Kidney glomerular epithelial cell (primary cell): ENCODE measurements around the gene TMEM132D.

Experiments
- DNase-seq: peaks from one replicate; lab custom pipeline; 2025; lab: John Stamatoyannopoulos, UW

The TMEM132D gene

DNA sequence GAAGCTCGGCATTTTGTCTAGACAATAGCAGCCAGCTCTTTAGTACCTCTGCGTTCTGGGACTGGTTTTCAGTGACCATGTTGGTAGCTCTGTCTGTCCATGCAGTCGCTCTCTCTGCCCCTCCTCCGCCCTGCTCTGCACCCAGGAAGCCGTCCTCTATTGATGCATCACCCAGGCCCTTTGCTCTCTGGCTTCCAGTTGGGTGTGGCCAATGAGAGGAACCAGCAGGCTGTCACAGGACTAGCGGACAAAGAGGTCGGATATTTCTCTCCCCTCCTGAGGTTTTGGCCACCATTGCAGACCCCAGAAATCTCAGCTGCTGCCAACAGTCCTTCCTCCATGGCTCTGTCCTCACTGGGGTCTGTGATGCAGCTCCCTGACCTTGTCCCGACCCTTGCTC is 180.6 kb downstream of the TMEM132D start:
- DNase-seq = no peak

DNA sequence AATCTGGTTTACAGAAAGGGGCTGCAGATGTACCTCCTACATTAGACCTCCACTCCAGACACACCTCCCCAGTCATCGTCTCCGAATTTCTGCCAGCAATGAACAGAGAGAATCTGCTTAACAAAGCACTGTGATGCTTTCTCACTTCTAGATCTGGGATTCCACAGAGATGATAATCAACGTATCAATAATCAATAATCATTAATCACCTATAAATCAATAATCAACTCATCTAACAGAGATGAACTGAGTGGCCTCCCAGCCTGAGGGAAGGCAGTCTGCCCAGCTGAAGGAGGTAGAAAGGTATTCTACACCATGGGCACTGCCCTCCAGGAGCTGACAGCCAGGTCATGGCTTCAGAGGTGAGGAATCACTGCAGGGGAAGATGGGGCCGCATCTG is 183.2 kb downstream of the TMEM132D start:
- DNase-seq = no peak

DNA sequence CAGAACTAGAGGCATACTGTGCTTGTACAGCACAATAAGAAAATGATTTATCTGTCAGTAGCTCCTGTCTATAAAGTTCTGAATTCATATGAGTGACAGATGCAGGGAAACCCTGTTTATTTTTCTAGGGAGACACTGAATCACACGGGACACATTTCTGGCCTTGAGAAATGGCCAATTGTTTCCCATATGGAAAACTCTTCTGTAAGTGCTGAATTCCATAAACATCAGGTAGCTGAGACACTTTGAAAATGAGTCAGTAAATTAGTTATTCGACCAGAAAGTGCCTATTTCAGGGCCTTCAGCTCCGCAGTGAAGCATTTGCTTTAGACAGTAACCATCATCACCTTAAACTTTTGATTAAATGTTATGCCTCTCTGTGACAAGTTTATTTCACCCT is 184.4 kb downstream of the TMEM132D start:
- peak; percentile 12 for DNase-seq

DNA sequence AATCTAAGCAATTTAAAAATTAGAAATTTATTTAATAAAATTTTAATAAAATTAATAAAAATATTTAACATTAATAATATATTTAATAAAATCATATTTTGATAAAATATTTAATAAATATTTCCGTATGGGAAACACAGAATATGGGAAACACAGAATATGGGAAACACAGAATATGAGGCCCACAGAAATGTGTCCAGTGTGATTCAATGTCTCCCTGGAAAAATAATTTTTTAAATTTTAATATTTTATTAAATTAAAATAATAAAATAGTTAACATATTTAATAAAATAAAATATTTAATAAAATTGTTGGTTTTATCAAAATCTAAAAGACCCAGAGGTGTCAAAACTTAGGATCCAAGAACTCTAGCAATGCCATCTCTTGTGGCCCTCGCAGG is 186.4 kb downstream of the TMEM132D start:
- no peak for DNase-seq

DNA sequence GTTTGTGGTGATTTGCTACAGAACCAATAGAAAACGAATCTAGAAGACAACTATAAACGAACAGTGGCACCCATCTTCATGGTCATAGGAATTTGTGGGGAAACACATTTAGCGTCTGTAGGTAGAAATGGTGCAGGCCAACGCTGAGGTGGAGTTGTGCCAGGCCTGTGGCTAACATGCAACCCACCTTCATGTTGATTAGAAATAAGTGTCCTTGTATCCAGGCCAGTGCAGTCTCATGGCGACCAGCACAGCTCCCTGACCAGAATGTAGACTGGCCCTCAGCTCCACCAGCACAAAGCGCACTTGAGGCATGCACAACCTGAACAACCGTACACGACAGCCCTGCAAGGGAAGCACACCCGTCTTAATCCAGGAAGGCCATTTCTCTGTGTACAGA is 187.0 kb downstream of the TMEM132D start:
- DNase-seq = no peak

DNA sequence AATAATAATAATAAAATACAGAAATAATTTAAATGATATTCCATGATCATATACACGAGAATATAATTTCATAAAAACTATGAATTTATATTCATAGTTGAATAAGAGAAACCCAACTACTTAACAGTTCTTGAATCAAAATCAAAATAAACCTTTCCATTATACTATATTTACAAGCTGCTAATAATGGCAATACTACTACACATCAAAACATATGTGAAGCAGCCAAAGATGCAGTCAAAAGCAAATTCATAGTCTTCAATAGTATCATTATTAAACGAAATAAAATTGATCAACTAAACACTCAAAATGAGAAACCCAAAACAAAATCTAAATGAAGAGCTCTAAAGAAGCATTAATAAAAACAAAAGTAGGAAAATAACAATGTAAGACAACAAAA is 197.1 kb downstream of the TMEM132D start:
- DNase-seq = no peak

DNA sequence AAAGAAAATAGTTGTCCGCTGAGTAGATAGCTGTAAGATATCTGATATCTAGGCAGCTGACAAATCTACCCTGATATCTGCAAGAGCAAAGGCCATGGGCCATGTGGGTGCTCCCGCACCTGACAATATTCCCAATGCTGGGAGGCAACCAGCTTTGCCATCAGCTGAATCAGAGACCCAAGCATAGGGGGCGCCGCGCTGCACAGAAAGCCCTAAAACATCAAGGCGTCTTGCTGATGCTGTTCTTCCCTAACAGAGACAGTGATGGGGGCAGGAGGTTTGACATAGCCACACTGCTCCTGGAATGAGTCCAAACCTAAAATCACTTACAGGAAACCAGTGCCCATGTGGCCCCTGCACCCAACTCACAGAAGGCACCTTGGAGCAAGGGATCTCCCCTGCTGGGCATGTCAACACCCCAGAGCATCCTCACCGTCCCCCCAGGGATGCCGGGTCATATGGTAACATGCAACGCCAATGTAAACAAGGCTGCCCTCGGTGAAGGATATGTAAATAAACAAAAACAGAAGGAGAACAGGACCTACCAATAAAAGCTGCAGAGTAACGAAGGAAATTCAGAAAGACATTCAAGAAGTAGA is 199.5 kb downstream of the TMEM132D start:
- no peak for DNase-seq

DNA sequence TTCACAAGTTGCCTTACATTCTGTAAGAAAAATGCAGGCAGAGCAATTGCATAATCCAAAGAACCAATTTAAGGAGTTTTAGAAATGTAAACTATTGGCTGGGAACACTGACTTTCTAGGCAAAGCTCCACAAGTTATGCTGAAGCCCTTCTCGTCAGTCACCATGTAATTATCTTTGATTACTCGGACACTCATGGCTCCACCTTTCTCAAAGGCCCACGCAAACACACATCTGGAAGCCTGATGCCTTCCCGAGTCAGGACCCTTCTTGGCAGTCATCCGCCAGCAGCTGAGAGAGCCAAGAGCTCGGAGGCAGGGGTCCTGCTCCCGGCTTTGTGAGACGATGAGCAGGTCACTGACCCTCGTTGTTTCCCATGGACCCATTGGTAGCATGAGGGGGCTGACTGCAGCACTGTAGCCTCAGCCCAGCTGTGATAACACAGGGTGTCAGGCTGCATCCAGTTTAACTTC is 202.2 kb downstream of the TMEM132D start:
- no peak for DNase-seq

DNA sequence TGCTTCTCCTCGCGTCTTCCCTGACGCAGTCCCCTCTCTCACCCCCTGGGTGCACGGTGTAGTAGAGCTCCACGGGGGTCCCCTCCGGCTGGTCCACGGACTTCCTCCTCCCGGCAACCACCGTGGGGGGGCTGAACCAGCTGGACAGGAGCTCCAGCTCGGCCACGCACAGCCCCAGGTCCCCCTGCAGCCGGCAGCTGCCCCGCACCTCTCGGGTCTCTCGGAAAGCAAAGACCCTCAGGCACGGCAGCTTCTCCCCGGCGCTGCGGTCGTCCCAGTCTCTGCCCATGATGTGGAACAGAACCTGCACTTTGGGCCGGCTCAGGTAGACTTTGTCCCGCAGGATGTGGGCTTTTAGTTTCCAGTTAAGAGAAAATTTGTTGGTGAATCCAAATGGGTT is 203.8 kb downstream of the TMEM132D start:
- no peak for DNase-seq

DNA sequence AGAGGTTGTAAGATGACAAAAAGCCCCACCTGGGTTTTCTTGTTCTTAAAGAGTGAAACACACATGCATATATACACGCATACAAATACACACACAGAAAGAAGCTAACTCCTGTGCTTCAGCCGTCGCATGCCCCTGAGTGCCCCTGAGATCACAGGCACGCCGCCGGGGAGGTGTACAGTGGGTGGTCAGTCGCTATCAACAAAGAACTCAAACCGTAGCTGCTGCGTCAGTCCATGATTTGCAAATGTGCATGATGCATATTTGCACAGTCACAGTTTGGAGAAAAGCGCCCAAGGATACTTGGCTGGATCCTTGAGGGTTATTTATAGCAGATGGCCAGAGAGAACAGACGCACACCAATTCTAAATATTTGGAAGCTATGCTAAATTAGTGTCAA is 206.9 kb downstream of the TMEM132D start:
- no peak for DNase-seq

DNA sequence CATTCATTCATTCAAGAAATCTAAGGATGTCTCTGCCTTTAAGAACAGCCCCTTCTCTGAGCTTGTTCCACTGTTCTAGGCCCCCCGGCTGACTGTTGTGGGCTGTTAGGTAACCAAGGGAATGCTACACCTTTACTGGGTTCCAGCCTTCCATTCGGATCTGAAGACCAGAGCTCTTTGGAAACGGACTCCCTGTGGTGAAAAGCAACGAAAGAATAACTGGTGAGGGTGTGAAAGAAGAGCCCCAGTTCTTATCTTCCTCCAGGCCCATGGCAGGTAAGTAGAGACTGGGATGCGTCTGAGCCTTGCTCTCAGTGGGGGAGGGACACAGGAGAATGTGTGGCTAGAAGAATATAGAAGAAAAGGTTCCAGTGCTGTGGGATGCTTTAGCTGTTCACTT is 207.4 kb downstream of the TMEM132D start:
- DNase-seq = no peak

DNA sequence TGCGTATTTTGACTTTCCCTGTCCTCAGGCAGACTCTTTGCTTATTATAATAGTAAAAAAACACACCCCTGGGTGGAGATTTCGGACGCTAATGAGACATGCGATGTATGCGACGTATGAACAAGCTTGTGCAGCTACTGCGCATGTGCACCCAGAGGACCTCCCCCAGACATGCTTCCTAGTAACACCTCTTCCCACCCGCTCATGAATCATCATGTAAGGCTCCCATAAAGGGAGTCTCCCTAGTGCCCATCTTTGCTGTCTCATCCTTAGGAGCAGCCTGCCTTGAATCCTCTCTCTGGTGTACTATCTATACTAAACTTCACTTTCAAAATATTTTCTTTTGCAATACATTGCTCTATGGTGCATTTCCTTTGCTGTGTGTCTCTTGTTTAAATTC is 210.1 kb downstream of the TMEM132D start:
- no peak for DNase-seq

DNA sequence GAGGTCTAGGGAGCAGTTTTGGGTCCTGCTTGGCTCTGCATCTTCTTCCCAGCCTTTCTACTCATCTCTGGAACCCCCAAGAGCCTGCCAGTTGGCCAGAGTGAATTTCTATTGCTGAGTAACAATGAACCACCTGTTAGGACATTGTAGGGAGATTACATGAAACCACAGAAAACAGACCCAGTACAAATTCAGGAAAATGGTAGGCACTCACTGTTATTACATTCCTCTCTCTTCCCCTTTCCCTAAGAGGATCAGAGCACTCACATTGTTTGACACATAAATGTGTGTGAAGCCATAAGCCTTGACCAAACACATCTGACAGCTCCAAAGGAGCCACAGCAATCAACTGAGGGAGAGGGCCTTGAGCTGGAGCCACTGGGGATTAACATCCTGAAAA is 216.1 kb downstream of the TMEM132D start:
- DNase-seq = no peak

DNA sequence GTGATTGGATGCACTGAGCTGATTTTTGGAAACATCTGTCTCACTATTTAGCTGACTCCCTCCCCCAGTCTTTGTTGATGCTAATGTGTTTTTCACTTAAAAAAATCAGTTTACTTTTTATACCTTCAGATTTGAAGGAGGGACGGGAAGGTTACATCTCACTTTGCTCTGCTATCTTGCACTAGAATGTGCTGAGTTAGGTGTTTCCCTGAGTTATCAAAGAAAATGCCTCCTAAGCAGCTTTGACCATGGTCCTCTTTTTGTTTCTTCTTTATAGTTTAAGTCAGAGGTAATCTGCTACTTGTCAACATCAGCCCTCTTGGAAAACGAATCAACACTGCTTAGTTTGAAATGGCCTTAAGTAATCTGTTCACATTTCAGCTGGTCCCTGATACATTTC is 222.0 kb downstream of the TMEM132D start:
- DNase-seq = no peak

DNA sequence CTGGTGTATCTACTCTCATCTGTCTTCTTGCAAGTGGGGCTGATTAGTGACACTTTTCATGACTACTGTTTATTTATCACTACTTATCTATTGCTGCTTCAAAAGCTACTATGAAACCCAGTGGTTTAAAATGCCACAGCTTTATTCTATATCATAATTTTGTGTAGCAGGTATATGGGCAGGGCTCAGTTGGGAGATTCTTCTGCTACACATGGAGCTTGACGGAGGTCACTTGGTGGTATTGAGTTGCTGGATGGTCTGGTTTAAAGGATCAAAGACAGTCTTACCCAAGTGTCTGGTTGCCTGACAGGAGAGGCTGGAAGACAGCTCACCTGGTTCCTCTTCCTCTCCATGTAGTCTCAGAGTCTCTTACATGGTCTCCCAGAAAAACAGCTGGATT is 222.7 kb downstream of the TMEM132D start:
- no peak for DNase-seq

DNA sequence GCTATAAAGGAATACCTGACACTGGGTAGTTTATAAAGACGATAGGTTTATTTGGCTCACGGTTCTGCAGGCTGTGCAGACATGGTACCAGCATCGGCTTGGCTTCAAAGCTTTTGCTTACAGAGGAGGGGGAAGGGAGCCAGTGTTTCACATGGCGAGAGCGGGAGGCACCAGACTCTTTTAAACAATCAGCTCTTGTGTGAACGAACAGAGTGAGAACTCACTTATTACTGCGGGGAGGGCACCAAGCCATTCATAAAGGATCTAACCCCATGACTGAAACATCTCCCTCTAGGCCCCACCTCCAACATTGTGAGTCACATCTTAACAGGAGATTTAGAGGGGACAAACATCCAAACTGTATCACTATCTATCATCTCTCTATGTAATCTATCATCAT is 227.4 kb downstream of the TMEM132D start:
- no peak for DNase-seq

DNA sequence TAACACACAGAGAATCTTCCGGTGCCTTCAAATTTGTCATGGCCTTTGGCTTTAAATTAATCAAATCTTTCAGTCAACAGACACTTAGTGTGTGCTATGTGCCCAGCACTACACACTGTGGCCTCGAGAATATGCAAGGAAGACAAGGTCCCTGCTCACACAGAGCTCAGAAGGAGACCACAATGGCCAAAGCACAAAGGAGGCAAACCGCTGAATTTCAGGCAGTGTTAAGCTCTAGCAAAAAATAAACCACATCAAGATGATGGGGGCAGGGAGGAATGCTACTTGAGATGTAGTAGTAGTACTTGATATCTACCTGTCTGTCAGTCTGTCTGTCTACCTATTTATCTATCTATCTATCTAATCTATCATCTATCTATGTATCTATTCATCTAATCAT is 227.9 kb downstream of the TMEM132D start:
- DNase-seq = no peak

DNA sequence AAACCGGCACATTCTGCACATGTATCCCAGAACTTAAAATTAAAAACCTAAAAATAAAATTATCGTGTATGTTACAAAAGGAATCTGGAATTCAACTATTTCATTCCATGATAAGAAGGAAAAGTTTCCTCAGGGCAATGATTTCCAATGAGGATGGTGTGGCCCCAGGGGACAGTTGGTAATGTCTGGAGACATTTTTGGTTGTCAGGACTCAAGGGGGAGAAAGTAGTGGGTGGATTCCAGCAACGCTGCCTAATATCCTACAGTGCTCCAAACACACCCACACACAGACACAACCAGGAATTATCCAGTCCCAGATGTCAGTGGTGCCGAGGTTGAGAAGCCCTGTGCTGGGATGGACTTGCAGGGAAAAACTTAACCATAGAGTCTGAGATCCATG is 228.3 kb downstream of the TMEM132D start:
- DNase-seq = no peak

DNA sequence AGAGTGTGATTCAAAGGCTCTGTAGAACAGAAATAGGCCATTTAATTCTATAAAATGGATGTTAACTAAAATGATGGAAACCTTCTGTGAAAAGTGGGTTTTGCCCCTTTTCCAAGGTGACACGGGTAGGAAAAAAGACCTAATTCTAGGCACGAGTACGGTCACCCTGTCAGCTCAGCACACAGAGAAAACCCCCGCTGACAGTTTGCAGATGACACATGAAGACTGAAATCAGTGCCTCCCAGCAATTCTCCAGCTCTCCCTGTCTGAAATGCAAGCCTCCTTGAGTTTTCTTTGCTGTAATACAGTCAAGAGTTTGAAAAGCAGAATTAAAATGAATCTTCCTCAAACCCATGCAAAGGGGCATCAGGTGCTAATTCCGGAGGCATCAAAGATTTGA is 230.0 kb downstream of the TMEM132D start:
- no peak for DNase-seq

DNA sequence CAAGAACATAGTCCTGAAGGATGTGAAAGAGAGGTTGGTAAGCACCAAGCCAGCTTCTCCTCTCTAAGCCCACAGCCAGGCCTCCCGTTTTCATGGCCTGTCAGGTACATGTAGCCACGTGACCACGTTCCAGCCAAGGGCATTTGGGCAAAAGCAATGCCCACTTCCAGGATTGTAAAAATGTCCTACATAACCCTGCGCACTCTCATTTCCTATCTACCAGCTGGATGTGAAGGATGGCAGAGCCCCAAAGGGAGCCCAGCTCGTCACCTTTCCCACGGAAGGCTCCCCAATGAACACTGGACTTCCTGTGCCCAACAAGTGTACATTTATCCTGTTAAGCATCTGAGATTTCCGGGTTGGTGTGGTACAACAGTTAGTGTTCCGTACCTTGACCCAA is 231.7 kb downstream of the TMEM132D start:
- DNase-seq = no peak

DNA sequence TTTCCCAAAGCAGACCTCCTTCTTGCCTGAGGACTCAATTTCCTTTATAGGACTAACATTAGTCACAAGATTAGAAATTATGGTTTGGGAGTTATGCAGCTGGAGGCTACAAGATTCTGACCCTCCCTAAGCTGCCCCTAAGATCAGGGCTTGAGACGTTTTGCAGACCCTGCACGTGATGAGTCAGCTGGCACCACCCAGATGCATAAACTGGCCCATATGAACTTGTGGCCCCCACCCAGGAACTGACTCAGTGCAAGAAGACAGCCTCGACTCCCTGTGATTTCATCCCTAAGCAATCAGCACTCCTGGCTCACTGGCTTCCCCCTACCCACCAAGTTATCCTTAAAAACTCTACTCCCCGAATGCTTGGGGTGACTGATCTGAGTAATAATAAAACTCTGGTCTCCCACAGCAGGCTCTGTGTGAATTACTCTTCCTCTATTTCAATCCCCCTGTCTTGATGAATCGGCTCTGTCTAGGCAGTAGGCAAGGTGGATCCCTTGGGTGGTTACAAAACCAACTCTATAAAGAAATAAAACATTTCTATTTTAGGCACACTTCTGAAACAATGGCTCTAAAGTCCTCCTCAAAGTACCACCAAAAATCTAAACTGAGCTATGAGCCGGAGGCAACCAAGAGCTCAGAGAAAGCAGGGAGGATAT is 233.4 kb downstream of the TMEM132D start:
- no peak for DNase-seq

DNA sequence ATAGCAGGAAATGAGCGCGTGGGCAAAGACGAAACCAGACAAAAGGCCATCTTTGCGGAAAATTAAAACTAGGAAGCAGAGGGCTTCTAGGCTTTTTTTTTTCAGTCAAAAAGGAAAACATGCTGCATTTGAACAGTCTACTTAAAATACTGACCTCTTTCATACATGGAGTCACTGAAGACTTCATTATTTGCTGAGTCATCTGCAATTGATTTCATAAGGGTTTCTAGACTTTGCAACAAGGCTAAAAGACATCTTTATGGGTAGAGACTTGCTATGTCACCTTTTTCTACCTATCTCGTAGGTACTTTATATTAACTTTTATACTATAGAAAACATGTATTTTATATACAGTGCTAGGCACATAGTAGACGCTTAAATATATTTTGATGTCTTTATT is 238.4 kb downstream of the TMEM132D start:
- no peak for DNase-seq

DNA sequence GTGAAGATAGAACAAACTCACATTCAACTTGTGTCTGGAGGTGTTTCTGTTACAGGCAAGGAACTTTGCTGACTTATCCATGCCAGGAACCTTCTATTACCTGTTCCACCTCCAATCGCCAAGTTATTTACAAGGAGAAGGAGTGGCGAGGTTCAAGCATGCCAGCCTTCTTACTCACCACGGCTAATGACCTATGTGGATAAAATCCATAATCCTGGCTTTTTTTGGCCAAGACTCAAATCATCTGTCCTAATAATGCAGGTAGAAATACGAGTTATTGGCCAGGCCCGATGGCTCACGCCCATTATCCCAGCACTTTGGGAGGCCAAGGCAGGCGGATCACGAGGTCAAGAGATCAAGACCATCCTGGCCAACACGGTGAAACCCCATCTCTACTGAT is 241.6 kb downstream of the TMEM132D start:
- no peak for DNase-seq

DNA sequence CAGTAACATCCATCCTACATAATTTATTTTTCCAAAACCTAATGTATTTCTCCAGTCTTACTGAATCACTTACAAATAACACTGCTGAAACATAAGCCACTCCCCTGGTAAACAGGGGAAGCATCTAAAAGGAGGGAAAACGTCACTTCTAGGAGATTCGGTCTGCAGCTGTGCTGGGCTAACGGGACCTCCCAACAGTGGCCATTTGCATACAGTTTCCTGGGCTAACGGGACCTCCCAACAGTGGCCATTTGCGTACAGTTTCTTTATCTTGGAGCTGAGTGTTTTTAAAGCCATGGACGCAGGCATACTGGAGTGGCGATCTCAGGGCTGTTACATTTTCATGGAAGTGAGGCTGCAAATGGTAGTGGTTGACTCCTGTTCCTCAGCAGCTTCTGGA is 242.9 kb downstream of the TMEM132D start:
- DNase-seq = no peak
